Activated CD4-positive, alpha-beta T cell treated with anti-CD3 and anti-CD28 coated beads, Interleukin-2, Interleukin-6, amounts not matched to agents 100 ng/mL and 50 ng/mL, durations not matched to agents 16 hours and 8 hours (primary cell): ENCODE data around the gene KTI12.
"Not testable (repeated sequence)": the region's sequence is repeated elsewhere in the genome, so short reads cannot be mapped to it uniquely, and the experiment has no call there.

Source experiments
- DNase-seq: peaks from one replicate; pipeline ENCODE4 v3.0.0-alpha.2; 2020

KTI12 gene, protein sequence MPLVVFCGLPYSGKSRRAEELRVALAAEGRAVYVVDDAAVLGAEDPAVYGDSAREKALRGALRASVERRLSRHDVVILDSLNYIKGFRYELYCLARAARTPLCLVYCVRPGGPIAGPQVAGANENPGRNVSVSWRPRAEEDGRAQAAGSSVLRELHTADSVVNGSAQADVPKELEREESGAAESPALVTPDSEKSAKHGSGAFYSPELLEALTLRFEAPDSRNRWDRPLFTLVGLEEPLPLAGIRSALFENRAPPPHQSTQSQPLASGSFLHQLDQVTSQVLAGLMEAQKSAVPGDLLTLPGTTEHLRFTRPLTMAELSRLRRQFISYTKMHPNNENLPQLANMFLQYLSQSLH

DNA sequence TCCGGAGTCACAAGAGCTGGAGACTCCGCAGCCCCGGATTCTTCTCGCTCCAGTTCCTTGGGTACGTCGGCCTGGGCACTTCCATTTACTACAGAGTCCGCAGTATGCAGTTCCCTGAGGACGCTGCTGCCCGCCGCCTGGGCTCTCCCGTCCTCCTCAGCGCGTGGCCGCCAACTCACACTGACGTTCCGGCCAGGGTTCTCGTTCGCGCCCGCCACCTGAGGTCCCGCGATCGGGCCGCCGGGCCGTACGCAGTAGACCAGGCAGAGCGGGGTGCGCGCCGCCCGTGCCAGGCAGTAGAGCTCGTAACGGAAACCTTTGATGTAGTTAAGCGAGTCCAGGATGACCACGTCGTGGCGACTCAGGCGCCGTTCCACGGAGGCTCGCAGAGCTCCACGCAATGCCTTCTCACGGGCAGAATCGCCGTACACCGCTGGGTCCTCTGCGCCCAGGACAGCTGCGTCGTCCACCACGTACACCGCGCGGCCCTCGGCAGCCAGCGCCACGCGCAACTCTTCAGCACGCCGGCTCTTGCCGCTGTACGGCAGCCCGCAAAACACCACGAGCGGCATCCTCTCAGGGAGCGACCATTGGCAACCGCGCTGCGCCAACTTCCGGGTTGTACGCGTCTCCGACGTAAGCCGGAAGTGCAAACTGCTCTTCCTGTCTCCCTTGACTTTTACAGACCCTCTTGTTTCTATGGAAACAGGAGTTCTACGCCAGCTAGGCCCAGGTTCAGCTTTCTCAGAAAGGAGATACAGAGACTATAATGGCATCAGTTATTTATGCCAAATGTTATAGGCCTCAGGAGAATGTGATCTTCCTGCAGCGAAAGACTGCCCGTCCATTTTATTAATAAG lies at the start of gene KTI12:
TSS of gene KTI12 (minus strand) at position 621 of the 860 bp plus-strand sequence. CDS start at position 572, 49 bp downstream.
- DNase-seq: peak; percentile 91

DNA sequence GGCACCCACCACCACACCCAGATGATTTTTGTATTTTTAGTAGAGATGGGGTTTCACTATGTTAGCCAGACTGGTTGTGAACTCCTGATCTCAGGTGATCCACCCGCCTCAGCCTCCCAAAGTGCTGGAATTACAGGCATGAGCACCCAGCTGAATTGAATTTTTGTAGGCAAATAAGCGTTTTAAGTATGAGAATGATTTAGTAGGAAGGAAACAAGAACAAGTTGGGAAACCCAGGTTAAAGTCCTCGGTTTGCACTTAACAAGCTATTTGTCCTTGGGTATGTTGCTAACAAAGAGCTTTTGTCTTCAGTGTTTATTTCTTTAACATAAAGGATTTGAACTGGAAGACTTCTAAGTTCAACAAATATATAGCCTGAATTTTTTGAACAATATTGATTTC lies 46.4 kb upstream of the KTI12 start:
- no peak for DNase-seq

DNA sequence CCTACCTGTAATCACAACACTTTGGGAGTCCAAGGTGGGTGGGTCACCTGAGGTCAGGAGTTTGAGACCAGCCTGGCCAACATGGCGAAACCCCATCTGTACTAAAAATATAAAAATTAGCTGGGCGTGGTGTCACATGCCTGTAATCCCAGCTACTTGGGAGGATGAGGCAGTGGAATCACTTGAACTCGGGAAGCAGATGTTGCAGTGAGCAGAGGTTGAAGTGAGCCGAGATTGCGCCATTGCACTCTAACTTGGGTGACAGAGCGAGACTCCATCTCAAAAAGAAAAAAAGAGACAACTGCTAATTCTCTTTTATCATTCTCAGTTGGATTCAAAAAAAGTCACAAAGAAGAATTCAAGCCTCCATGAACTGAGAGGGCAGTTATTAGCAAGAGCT lies 43.7 kb upstream of the KTI12 start:
- not testable (repeated sequence) for DNase-seq

DNA sequence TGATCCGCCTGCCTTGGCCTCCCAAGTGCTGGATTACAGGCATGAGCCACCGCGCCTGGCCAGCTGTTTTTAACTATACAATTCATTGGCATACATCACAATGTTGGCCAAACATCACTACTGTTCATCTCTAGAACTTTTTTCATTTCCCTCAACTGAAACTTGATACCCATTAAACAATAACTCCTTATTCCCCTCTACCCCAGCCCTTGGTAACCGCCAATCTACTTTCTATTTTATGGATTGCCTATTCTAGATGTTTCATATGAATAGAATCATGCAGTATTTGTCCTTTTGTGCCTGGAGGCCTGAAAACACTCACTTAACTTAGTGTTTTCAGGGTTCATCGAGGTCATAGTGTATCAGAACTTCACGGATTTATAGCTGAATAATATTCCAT lies 38.7 kb upstream of the KTI12 start:
- no peak for DNase-seq

DNA sequence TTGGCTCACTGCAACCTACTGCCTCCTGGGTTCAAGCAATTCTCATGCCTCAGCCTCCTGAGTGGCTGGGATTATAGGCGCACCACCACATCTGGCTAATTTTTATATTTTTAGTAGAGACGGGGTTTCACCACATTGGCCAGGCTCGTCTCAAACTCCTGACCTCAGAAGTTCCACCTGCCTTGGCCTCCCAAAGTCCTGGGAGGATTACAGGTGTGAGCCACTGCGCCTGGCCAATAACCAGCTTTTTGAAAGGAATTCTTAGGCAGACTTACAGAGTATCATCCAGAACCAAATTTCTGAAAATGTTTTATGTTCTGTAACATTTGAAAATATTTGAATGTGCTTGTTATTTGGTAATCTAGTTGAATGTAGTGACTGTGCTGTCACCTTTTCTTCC lies 37.1 kb upstream of the KTI12 start:
- no peak for DNase-seq

DNA sequence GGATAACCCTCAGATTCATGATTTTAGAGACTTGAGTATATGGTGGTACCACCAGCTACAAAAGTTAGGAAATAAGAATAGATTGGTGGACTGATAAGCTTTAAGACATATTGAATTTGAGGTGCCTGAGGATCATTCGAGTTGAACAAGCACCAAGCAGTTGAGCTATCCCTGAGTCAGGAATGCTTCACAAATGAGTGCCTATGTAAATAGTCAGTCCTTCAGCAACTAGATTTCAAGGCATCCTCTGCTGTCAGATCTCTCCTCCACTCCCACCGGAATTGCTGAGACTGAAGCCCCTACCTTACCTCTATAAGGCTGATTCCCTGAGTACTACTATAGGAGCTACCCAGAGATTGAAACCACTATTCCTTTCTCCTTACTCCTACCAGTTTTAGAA lies 29.6 kb upstream of the KTI12 start:
- DNase-seq: no peak

DNA sequence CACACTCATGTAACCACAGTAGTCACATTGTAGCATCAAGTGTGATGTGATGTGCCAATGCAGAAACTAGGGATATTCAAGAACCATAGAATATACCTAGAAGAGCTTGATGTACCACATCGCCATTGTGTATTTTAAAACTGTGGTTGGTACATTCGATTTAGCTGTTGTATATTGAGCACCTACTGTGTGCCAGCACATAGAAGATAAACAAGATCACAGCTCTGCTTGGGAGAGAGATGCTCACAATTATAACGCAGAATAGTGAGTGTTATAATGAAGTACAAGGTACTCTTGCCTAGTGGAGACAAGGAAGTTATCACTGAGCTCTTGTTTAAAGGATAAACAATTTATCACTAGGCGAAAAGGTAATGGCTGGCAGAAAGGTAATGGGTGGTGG lies 27.2 kb upstream of the KTI12 start:
- DNase-seq: no peak

DNA sequence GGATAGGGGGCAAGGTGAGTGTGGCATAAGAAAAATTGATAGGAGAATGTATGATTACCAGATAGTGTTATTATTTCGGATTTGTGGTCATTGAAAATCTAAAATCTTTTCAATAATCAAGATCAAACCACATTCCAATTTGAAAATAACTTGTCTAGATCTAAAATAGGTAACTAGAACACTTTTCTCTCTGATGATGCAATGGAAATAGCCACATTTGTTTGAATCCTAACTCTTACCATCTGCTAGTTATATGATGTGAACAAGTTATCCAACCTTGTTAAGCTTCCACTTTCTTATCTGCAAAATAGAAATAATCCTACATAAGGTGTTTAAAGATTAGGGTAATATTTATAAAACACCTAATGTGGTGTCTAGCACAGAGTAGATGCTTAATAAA lies 26.3 kb upstream of the KTI12 start:
- no peak for DNase-seq

DNA sequence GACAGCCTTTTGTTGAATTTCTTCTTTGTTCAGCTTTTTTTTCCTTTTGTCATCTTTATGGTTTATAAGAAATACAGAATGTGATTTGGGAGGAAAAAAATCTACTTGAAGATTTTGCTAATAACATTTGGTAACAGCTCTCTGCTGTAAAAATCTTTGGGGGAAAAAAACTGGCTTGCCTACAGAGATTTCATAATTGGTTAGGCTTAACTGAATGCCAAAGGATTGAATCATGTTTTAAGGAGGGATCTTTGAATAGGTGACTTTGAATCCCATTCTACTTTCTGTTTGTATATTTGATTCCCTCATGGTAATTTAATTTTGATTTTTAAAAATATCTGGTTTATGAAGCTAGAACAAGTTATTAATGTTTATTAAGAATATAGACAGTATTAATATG lies 25.7 kb upstream of the KTI12 start:
- no peak for DNase-seq

DNA sequence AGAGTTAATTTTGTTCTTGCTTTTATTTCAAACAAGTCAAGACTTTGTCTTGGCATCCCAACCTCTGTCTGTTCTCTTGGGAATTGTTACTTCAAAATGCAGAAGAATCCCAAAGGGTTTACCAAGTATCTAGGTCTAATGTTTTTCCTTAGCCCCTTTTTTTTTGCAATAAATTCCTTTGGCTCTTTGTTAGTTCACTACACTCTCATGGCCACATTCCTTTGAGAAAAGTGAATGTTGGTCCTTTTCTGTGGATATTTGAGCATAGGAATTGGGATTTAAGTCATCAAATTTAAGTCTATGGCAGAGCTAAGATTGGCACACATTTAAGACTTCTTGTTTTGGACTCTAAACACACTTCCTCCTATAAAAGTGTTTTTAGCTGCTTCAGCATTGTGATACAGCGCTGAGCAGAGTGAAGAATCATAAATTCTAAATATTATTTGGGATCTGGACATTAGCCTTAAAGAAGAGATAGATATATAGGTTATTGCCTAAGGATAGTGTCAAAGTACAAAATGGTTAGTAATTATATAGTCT lies 24.3 kb upstream of the KTI12 start:
- no peak for DNase-seq

DNA sequence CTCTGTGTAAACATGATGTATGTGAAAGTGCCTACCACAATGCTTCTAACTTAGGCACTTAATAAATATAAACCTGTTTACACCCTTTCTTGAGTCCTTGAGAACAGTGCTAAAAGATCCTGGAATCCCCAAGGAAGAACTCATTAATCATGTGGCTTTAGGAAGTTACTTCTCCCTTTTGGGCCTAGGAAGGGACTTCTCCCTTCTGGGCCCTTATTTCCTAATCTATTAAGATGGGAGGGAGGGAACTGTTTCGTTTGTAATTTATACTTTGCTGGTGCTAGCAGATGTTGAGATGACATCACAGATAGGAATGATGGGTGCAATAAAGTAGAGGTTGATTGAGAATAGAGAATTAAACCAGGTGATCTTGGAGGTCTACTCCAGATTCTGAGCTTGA lies 23.6 kb upstream of the KTI12 start:
- no peak for DNase-seq

DNA sequence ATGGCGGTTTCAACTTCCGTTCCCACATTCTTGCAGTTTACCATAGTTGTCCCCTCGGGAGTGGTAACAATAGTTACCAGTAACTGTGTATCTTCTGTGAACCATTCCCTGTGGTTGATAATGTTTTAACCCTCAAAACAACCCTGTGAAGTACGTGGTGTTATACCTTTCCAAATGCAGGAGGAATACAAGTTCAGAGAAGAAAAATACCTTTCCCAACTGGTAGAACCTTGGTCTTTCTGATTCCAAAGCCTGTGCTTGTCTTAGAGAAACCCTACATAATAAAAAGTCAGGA lies 23.3 kb upstream of the KTI12 start:
- DNase-seq: no peak

DNA sequence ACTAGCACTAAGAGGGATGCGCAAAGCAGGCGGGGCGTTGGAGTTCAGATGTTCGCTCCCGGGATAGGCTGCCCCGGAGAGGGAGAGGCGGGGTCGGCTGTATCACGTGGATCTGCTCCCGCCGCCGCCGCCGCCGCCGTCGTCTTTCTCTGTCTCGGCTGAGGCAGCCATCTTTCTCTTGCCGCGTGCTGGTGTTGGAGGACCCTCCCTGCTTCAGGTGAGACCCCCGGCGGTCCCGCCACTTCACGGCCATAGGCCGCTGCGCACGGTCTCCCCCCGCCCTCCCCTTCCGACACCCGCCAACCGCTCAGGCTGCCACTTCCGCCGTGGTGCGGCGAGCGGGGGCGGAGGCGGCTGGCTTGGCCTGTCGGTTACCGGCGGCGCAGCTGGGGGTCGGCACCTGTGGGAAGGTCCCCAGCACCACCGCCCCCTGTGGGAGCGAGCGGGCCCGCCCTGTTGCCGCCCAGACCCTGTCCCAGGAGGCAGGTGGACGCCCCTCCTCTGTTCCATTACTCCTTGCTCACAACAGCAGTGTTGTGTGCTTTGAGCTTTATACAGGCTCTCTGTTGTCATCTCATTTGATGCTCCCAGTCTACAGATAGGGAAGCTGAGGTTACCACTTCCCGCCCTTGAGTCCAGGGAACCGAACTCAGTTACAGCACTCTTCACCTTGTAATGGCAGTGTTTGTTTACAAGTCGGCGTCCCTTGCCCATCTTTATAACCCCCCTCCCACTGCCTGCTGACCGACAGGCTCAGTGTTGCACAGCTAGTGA lies 22.7 kb upstream of the KTI12 start, which contains the start of gene BTF3L4:
TSS of gene BTF3L4 (plus strand) at position 133 of the 774 bp plus-strand sequence. CDS start 3,553 bp downstream, outside the sequence.
- DNase-seq: peak; percentile 96

DNA sequence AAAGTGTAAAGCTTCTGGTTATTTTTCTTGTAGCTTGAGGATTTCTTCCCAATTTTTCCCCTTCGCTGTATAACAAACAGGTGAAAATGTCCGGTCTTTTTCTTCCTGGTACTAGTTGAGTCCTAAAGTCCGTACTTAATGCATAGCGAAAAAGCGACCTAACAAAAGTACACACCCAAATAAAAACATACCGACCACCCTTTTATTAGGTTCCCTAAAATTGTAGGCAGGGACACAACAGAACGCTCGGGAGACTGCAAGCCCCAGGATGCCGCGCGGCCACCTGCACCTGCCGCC lies 22.2 kb upstream of the KTI12 start:
- no peak for DNase-seq

DNA sequence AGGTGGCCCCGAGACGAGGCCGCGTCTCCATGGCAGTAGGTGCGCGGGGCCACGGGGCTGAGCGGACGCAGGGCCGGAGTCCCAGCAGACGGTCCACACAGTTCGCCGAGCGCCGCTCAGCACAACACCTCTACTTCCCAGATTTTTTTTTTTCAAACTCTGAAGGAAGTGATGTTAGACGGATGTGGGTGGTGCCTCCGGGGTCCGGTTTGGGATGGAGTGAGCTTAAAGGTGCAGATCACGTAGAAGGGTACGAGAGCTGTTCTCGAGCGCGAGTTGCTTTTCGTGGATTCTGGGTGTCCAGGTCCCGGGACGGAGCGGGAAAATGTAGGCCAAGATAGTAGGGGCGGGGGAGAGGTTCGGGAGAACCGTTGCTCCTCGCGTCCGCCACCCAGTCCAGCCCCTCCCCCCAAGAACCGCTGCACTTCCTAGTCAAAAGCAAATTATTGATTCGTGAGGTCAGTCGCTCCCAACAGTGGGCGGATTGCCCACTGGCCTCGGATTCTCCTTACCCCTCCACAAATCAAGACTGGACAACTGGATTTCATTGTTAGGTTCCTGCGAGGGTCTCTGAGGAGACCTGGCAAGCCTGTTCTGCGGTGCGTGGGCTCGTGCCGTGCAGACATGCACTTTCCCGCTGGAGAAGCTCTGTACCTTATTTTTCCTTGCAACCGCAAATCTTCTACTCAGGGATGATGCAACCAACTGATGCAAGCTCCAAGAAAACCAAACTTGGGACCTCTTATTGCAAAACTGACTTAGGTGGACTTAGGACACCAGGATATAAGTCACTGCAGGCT lies 21.7 kb upstream of the KTI12 start, which contains the start of gene TXNDC12:
TSS of gene TXNDC12 (minus strand) at position 126 of the 800 bp plus-strand sequence. CDS start at position 31, 95 bp downstream.
- peak; percentile 80 for DNase-seq

DNA sequence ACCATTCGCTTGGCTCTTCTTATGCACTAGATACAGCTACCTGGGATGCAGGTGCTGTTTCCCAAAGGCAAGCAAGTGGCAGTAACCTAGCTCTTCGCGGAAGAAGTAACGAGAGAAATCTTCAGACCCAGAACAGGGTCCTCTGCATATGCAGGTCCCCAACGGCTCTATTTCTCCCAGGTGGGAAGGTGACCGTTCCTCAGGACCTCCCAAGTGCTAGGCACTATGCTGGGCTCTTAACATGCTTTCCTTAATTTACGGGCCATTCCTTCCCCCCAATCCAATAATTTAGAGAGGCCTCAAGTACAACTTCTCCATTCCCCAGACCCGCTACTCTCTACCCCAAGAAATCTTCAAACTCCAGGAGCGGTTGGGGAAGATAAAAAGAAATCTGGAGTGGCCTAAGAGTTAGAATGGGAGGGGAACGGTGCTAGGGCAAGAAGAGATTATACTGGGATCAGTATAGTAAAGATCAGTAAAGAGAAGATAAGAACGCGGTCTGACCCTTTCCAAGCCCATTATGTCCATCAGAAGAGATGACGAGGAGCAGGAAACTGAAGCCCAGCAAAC lies 21.0 kb upstream of the KTI12 start:
- no peak for DNase-seq

DNA sequence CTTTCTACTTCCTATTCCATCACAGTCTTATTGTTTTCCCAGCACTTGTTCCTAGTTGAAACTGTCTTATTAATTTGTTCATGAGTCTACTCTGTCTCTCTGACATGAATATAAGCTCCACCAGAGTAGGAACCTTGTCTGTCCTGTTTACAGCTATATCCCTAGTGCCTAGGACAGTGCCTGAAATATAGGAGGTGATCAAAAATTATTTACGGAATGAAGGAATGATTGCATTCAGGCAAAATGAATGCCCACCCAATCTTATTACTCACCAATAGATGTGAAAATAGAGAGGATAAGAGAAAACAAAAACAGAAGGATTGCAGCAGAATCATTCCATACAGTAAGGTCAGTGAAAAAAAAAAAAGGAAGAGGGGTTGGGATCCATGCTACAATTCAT lies 20.3 kb upstream of the KTI12 start:
- DNase-seq: no peak

DNA sequence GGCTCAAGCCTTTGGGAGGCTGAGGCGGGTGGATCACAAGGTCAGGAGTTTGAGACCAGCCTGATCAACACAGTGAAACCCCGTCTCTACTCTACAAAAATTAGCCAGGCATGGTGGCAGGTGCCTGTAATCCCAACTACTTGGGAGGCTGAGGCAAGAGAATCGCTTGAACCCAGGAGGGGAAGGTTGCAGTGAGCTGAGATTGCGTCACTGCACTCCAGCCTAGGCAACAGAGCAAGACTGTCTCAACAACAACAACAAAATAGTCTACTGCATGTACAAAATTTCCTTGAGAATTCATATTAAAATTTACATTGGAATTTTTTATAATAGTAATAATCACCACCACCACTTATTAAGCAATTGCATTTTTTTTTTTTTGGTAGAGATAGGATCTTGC lies 15.7 kb upstream of the KTI12 start:
- not testable (repeated sequence) for DNase-seq

DNA sequence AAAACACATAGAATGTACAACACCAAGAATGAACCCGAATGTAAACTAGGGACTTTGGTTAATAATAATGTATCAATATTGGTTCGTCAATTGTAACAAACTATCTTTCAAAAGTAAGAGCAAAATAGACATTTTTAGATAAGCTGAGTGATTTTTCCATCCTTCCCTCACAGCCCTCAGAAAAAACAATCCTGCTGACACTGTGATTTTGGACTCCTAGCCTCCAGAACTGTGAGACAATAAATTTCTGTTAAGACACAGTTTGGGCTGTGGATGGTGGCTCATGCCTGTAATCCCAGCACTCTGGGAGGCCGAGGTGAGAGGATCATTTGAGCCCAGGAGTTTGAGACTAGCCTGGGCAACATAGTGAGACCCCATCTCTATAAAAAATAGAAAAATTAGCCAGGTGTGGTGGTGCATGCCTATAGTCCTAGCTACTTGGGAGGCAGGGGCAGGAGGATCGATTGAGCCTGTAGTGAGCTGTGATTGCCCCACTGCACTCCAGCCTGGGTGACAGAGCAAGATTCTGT lies 12.1 kb upstream of the KTI12 start:
- DNase-seq: not testable (repeated sequence)

DNA sequence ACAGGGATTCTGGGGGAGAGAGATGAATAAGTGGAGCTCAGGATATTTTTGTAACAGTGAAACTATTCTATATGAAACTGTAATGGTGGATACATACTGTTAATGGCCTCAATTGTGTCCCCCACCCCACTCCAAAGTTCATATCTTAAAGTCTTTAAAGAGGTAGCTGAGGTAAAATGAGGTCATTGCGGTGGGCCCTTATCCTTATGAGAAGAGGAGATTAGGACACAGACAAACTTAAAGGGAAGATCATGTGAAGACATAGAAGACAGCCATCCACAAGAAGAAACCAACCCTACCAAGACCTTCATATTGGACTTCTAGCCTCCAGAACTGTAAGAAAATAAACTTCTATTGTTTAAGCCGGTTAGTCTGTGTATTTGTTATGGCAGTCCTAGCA lies 11.6 kb upstream of the KTI12 start:
- DNase-seq: no peak

DNA sequence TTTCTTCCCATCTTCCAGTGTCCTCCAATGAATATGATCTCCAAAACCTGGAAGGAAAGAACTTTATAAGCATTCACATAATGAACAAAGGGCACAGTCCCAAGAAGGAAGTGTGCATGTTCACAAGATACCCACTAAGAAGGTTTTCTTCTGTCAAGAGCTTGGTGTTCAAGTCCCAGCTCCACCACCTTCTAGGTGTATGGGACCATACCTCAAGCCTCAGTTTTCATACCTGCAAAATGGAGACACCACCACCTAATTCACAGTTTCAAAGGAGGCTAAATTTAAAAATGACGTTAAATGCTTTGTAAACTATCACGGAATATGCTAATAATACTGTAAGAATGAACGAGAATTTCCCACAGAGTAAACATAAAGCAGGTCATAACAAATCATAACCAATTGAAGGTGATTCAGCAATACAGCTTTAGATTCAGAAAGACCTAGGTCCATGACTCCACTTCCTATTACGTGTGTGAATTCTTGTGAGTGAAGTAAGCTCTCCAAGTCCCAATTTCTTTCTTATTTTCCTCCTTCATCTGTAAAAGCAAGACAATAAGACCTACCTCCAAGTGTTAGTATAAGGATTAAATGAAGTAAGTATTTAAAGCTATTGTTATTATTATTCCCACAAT lies 8.1 kb upstream of the KTI12 start:
- no peak for DNase-seq
